WTC11 (cell line): Measurements from ENCODE around the gene PSMC3. TPM values are rescaled to one million over a fixed set of nuclear protein-coding genes. Genes with fewer than 3 reads are reported as not detected.

ENCODE experiments used
- ATAC-seq: fragments of 200-7000 bp; cut with Tn5 transposase; 2 replicates; pipeline ENCODE4 v1.10.0; 2021; ENCODE audit warnings: mild to moderate bottlenecking, moderate library complexity
- CTCF ChIA-PET: fragments of 300-600 bp; sonication (Branson Sonifier 250); formaldehyde crosslinking; loops from one replicate; lab custom pipeline; 2021; ENCODE audit warnings: antibody characterized with exemption; lab: Charles Lee
- POLR2A ChIA-PET: fragments of 350-600 bp; sonication (Branson Sonifier 250); formaldehyde crosslinking; loops from one replicate; lab custom pipeline; 2021; ENCODE audit warnings: antibody characterized with exemption; lab: Charles Lee
- DNase-seq: peaks from one replicate; pipeline ENCODE4 v3.0.0; 2021; ENCODE audit warnings: low spot score
- H3K27ac Mint-ChIP-seq: 2 replicates; pipeline ENCODE4 v1.8.0; 2021; ENCODE audit warnings: mixed read lengths
- H3K27me3 Mint-ChIP-seq: 2 replicates; pipeline ENCODE4 v1.8.0; 2021; ENCODE audit warnings: low read depth, mild to moderate bottlenecking, moderate library complexity, mixed read lengths
- H3K36me3 Mint-ChIP-seq: 2 replicates; pipeline ENCODE4 v1.8.0; 2021; ENCODE audit warnings: mixed read lengths
- H3K4me1 Mint-ChIP-seq: 2 replicates; pipeline ENCODE4 v1.8.0; 2022; ENCODE audit warnings: mixed read lengths
- H3K4me3 Mint-ChIP-seq: 2 replicates; pipeline ENCODE4 v1.8.0; 2021; ENCODE audit warnings: mild to moderate bottlenecking, moderate library complexity, mixed read lengths
- H3K9me3 Mint-ChIP-seq: 2 replicates; pipeline ENCODE4 v1.8.0; 2021; ENCODE audit warnings: mixed read lengths
- CREM ChIP-seq: sonication (generic); formaldehyde crosslinking; IDR thresholded peaks from 2 replicates; pipeline ENCODE4 v1.8.1; 2022; ENCODE audit warnings: mild to moderate bottlenecking, missing genetic modification reagents, moderate library complexity
- ESRRA ChIP-seq: sonication (generic); formaldehyde crosslinking; IDR thresholded peaks from 2 replicates; pipeline ENCODE4 v1.8.1; 2022; ENCODE audit warnings: mild to moderate bottlenecking, missing genetic modification reagents, borderline replicate concordance
- ETV6 ChIP-seq: sonication (generic); formaldehyde crosslinking; IDR thresholded peaks from 2 replicates; pipeline ENCODE4 v1.8.1; 2022; ENCODE audit warnings: mild to moderate bottlenecking, missing genetic modification reagents
- FOXK1 ChIP-seq: sonication (generic); formaldehyde crosslinking; IDR thresholded peaks from 2 replicates; pipeline ENCODE4 v1.8.0; 2022; ENCODE audit warnings: mild to moderate bottlenecking, moderate library complexity, missing genetic modification reagents
- MLX ChIP-seq: sonication (generic); formaldehyde crosslinking; IDR thresholded peaks from 2 replicates; pipeline ENCODE4 v1.8.1; 2023; ENCODE audit warnings: mild to moderate bottlenecking, missing genetic modification reagents, moderate library complexity
- OVOL2 ChIP-seq: fragments of 250-450 bp; sonication (Bioruptor Pico); IDR thresholded peaks from 2 replicates; pipeline ENCODE4 v1.9.0; 2021; ENCODE audit warnings: mild to moderate bottlenecking, borderline replicate concordance
- TEAD1 ChIP-seq: sonication (generic); formaldehyde crosslinking; IDR thresholded peaks from 2 replicates; pipeline ENCODE4 v1.8.0; 2022; ENCODE audit warnings: mild to moderate bottlenecking, missing genetic modification reagents
- ZNF121 ChIP-seq: sonication (generic); formaldehyde crosslinking; IDR thresholded peaks from 2 replicates; pipeline ENCODE4 v1.8.0; 2023; ENCODE audit warnings: missing genetic modification reagents
- ZNF425 ChIP-seq: fragments of 250-450 bp; sonication (Bioruptor Pico); conservative IDR thresholded peaks from 2 replicates; pipeline ENCODE4 v1.9.0; 2021; ENCODE audit warnings: mild to moderate bottlenecking
- ZNF532 ChIP-seq: fragments of 250-450 bp; sonication (Bioruptor Pico); IDR thresholded peaks from 2 replicates; pipeline ENCODE4 v1.9.0; 2021; ENCODE audit warnings: mild to moderate bottlenecking, borderline replicate concordance
- total RNA-seq: library from RNA; stranded (reverse); gene quantifications from 3 replicates; pipeline ENCODE4 v1.2.3, GENCODE V29; 2021
- TF ChIP-seq, protein P1 (sequence below): sonication (generic); formaldehyde crosslinking; IDR thresholded peaks from 2 replicates; pipeline ENCODE4 v1.8.1; 2023; ENCODE audit warnings: mild to moderate bottlenecking, moderate library complexity, missing genetic modification reagents
- TF ChIP-seq, protein P2 (sequence below): fragments of 250-450 bp; sonication (Bioruptor Pico); IDR thresholded peaks from 2 replicates; pipeline ENCODE4 v1.8.0; 2021; ENCODE audit warnings: mild to moderate bottlenecking
- TF ChIP-seq, protein P3 (sequence below): fragments of 200-600 bp; IDR thresholded peaks from 2 replicates; pipeline ENCODE4 v1.8.0; 2022; ENCODE audit warnings: antibody characterized with exemption
- TF ChIP-seq, protein P4 (sequence below): sonication (generic); formaldehyde crosslinking; IDR thresholded peaks from 2 replicates; pipeline ENCODE4 v1.8.1; 2023; ENCODE audit warnings: mild to moderate bottlenecking, missing genetic modification reagents
- TF ChIP-seq, protein P5 (sequence below): sonication (generic); formaldehyde crosslinking; IDR thresholded peaks from 2 replicates; pipeline ENCODE4 v1.8.0; 2022; ENCODE audit warnings: mild to moderate bottlenecking, missing genetic modification reagents

PSMC3 gene
- total RNA-seq, 1 experiment from 2014 or later = 162 TPM

GRCh38 chr11:47373876-47374719 is 52.1 kb downstream of the PSMC3 start (continued):
- TF ChIP-seq FOXK1 (CRISPR knock-in tag) (no peak), ZNF532 (CRISPR knock-in tag) (no peak), ZNF425 (no peak), ZNF121 (CRISPR knock-in tag) (peak; percentile 68; the same call in 1 of the 2 replicates), OVOL2 (CRISPR knock-in tag) (no peak)
- TF ChIP-seq, protein P1, sequence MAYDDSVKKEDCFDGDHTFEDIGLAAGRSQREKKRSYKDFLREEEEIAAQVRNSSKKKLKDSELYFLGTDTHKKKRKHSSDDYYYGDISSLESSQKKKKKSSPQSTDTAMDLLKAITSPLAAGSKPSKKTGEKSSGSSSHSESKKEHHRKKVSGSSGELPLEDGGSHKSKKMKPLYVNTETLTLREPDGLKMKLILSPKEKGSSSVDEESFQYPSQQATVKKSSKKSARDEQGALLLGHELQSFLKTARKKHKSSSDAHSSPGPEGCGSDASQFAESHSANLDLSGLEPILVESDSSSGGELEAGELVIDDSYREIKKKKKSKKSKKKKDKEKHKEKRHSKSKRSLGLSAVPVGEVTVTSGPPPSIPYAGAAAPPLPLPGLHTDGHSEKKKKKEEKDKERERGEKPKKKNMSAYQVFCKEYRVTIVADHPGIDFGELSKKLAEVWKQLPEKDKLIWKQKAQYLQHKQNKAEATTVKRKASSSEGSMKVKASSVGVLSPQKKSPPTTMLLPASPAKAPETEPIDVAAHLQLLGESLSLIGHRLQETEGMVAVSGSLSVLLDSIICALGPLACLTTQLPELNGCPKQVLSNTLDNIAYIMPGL (CRISPR knock-in tag) = 0 out of 2 replicates have a peak, but pooled peaks have one; percentile 61
- TF ChIP-seq, protein P2, sequence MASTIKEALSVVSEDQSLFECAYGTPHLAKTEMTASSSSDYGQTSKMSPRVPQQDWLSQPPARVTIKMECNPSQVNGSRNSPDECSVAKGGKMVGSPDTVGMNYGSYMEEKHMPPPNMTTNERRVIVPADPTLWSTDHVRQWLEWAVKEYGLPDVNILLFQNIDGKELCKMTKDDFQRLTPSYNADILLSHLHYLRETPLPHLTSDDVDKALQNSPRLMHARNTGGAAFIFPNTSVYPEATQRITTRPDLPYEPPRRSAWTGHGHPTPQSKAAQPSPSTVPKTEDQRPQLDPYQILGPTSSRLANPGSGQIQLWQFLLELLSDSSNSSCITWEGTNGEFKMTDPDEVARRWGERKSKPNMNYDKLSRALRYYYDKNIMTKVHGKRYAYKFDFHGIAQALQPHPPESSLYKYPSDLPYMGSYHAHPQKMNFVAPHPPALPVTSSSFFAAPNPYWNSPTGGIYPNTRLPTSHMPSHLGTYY (CRISPR knock-in tag) = no peak
- TF ChIP-seq, protein P3, sequence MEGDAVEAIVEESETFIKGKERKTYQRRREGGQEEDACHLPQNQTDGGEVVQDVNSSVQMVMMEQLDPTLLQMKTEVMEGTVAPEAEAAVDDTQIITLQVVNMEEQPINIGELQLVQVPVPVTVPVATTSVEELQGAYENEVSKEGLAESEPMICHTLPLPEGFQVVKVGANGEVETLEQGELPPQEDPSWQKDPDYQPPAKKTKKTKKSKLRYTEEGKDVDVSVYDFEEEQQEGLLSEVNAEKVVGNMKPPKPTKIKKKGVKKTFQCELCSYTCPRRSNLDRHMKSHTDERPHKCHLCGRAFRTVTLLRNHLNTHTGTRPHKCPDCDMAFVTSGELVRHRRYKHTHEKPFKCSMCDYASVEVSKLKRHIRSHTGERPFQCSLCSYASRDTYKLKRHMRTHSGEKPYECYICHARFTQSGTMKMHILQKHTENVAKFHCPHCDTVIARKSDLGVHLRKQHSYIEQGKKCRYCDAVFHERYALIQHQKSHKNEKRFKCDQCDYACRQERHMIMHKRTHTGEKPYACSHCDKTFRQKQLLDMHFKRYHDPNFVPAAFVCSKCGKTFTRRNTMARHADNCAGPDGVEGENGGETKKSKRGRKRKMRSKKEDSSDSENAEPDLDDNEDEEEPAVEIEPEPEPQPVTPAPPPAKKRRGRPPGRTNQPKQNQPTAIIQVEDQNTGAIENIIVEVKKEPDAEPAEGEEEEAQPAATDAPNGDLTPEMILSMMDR = peak; percentile 94
- TF ChIP-seq, protein P4, sequence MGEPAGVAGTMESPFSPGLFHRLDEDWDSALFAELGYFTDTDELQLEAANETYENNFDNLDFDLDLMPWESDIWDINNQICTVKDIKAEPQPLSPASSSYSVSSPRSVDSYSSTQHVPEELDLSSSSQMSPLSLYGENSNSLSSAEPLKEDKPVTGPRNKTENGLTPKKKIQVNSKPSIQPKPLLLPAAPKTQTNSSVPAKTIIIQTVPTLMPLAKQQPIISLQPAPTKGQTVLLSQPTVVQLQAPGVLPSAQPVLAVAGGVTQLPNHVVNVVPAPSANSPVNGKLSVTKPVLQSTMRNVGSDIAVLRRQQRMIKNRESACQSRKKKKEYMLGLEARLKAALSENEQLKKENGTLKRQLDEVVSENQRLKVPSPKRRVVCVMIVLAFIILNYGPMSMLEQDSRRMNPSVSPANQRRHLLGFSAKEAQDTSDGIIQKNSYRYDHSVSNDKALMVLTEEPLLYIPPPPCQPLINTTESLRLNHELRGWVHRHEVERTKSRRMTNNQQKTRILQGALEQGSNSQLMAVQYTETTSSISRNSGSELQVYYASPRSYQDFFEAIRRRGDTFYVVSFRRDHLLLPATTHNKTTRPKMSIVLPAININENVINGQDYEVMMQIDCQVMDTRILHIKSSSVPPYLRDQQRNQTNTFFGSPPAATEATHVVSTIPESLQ (CRISPR knock-in tag) = no peak

GRCh38 chr11:47372422-47372821 is 53.8 kb downstream of the PSMC3 start:
- CTCF ChIA-PET = interaction anchor here (1.0 to 3.2 kb wide), 5 partner anchors 27 to 113 kb away, joined by 4 to 20 read pairs (median 8); no protein-coding TSS in a partner anchor
- Mint-ChIP-seq H3K4me1 (no peaks in the 10 kb centered on the region), H3K36me3 (no peaks in the 10 kb centered on the region), H3K27me3 (no peaks in the 10 kb centered on the region; the same call in 1 of the 2 replicates), H3K27ac (no peak overlapping the region), H3K4me3 (no peak overlapping the region), H3K9me3 (no peaks in the 10 kb centered on the region)
- POLR2A ChIA-PET = interaction anchor here (0.7 kb wide), 1 partner anchor 39 kb away, joined by 5 read pairs; no protein-coding TSS in a partner anchor
- DNase-seq (no peak), ATAC-seq (no peak)
- no peak for TF ChIP-seq ESRRA
- TF ChIP-seq MLX (CRISPR knock-in tag) = no peak
- no peak for TF ChIP-seq ETV6 (CRISPR knock-in tag)
- TF ChIP-seq CREM (CRISPR knock-in tag) = no peak
- TF ChIP-seq, protein P5, sequence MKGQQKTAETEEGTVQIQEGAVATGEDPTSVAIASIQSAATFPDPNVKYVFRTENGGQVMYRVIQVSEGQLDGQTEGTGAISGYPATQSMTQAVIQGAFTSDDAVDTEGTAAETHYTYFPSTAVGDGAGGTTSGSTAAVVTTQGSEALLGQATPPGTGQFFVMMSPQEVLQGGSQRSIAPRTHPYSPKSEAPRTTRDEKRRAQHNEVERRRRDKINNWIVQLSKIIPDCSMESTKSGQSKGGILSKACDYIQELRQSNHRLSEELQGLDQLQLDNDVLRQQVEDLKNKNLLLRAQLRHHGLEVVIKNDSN (CRISPR knock-in tag) = no peak
- no peak for TF ChIP-seq TEAD1 (CRISPR knock-in tag)
- no peak for TF ChIP-seq ZNF425
